Caki2 (cell line): ENCODE data around the gene SCNM1. TPM values are rescaled to one million over a fixed set of nuclear protein-coding genes. Genes with fewer than 3 reads are reported as not detected.

Source experiments
- DNase-seq: peaks from one replicate; pipeline ENCODE4 v3.0.0-alpha.2; 2015; ENCODE audit warnings: low read depth
- in situ Hi-C: cut with HindIII; loops from 2 replicates; pipeline ENCODE4 v1.10.0; 2016; ENCODE audit warnings: low sequenced_read_pairs, low pct_unique_long_range_greater_than_20kb, mixed read lengths
- total RNA-seq: library from RNA; depleted of rRNA; stranded (reverse); fragments of >200 nt; shearing (Covaris generic); gene quantifications from 2 replicates; pipeline ENCODE4 v1.2.3, GENCODE V29; 2014; ENCODE audit warnings: low replicate concordance; rRNA removed

Gene SCNM1
- total RNA-seq = 30.4 and 52.3 TPM in 2 replicates

- in situ Hi-C loops = no loop called here
- peak; percentile 97 for DNase-seq
These were observed at the start of gene SCNM1, which contains the start of gene LYSMD1 for GRCh38 chr1:151165738-151166504. Gene SCNM1, plus strand, starts transcription at chr1:151166144. Its CDS starts 9 bp downstream, at chr1:151166153. Gene LYSMD1, minus strand, starts transcription at chr1:151165902. Its CDS starts 644 bp downstream, at chr1:151165258.

GRCh38 chr1:151124763-151125403 is 41.1 kb upstream of the SCNM1 start:
- DNase-seq = no peak
- in situ Hi-C loops = no loop called here

GRCh38 chr1:151128800-151129199 is 37.1 kb upstream of the SCNM1 start:
- in situ Hi-C loops = no loop called here

GRCh38 chr1:151130987-151131586 is 34.9 kb upstream of the SCNM1 start:
- in situ Hi-C loops = no loop called here
- no peak for DNase-seq

More at GRCh38 chr1:151128800-151129199, 37.1 kb upstream of the SCNM1 start:
- no peak for DNase-seq

- in situ Hi-C loops = no loop called here
- no peak for DNase-seq
These were observed 34.1 kb upstream of the SCNM1 start for GRCh38 chr1:151131701-151132334.

- no peak for DNase-seq
- in situ Hi-C loops = no loop called here
These were observed 33.5 kb upstream of the SCNM1 start for GRCh38 chr1:151132335-151133017.

- DNase-seq = no peak
- in situ Hi-C loops = no loop called here
These were observed 32.7 kb upstream of the SCNM1 start for GRCh38 chr1:151133018-151133806.

- in situ Hi-C loops = no loop called here
- DNase-seq = no peak
These were observed 31.5 kb upstream of the SCNM1 start for GRCh38 chr1:151134396-151134795.

- in situ Hi-C loops = no loop called here
These were observed 31.0 kb upstream of the SCNM1 start for GRCh38 chr1:151134991-151135390.

GRCh38 chr1:151135433-151136385 is 30.2 kb upstream of the SCNM1 start:
- in situ Hi-C loops = no loop called here
- DNase-seq = no peak

More at GRCh38 chr1:151134991-151135390, 31.0 kb upstream of the SCNM1 start:
- no peak for DNase-seq

GRCh38 chr1:151137789-151138188 is 28.2 kb upstream of the SCNM1 start:
- in situ Hi-C loops = no loop called here
- no peak for DNase-seq

GRCh38 chr1:151142411-151143056 is 23.4 kb upstream of the SCNM1 start:
- in situ Hi-C loops = no loop called here
- no peak for DNase-seq

- DNase-seq = no peak
- in situ Hi-C loops = no loop called here
These were observed 22.9 kb upstream of the SCNM1 start for GRCh38 chr1:151143057-151143435.

GRCh38 chr1:151143986-151144385 is 22.0 kb upstream of the SCNM1 start:
- in situ Hi-C loops = no loop called here
- no peak for DNase-seq

GRCh38 chr1:151144474-151145303 is 21.3 kb upstream of the SCNM1 start:
- DNase-seq = no peak

More at GRCh38 chr1:151144474-151145303, 21.3 kb upstream of the SCNM1 start:
- in situ Hi-C loops = no loop called here
